ENCODE measurements around the gene MEPCE.

MEPCE gene

DNA sequence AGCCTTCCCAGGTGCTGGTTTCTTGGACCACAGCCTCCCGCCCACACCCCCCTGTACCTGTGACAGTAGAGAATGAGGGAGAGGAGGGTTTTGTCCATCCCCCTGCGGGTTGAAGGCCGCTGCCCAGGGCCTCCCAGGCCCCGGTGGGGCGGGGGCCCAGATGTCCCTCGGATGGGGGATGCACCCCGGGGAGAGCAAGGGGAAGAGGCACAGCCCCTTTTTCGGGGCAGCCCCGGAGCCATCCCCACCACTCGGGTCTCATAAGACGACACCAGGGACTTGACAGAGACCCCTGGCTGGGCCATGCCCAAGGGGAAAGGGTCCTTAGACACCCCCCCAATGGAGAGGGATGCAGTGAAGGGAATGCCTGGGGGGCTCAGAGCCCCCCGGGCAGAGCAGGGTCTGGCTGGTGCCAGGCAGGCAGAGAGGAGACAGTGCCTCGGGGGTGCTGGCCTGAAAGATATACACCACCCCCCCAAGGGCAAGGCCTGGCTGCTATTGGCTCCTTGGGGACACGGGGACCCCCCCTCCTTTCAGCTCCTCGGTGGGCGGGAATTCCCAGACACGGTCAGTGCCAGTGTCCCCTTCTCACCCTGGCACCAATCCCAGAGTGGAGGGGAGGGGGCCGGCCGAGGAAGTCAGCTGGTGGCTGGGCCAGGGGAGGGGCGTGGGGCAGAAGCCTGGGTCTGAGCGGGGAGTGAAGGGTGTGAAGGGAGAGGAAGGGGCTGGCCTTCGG is 38.2 kb downstream of the MEPCE start:
- 93% methylated on average over 13 of the region's 22 CpGs for WGBS (ENCODE audit: insufficient coverage)

DNA sequence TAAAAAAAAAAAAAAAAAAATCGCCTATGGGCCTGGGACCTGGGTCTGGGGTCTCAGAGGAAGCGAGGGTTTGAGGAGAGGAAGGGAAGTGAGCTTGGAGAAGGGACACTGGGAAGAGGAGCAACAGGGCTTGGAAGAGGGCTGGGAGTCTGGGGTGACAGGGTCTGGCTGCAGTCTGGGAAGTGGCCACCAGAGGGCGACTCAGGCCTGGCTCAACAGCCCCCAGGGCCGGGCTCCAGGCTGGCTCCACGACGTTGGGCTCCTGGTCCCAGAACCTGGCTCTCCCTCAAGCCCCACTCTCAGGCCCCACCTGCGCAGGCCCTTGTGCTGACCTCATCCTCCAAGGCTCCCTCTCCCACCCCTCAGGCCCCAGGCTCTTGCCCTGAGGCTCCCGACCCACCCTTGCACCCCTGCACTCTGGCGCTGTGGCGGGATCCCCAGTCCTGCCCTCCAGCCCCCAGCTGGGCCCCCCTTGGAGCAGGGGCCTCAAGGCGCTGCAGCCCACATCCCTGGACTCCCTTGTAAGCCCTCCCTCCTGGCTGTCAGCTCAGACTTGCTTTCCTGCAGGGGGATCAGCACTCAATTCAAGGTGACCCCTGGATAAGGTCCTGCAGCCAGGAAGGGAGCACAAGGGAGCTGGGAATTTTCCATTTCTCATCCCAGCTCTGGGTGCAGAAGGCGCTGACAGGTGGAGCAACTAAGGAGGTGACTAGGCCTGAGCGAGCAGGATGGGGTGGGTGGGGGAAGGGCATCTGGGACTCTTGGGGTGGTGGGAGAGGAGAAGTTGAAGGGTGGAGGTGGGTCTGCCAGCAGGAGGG is 39.8 kb downstream of the MEPCE start:
- no peak overlapping the region for H3K27ac ChIP-seq (ENCODE audit: insufficient read depth in 1 of 2, low read depth in 1 of 2, low read length in 2 of 2, poor library complexity in 1 of 2, severe bottlenecking in 2 of 2)
- H3K9me3 ChIP-seq (ENCODE audit: control extremely low read depth in 1 of 5, control insufficient read depth in 4 of 5, insufficient read depth in 2 of 5, low read depth in 1 of 5, low read length in 4 of 5): no peaks in the 10 kb centered on the region
- ChIA-PET POLR2A (interaction anchor here (0.5 kb wide), 1 partner anchor 124 kb away, joined by 4 read pairs; no protein-coding TSS in a partner anchor), CTCF (interaction anchor here (0.6 to 11.8 kb wide), 26 partner anchors 8 to 252 kb away, joined by 3 to 177 read pairs (median 4); partner anchors contain the start of genes FBXO24, MOSPD3, NYAP1 and POP7)
- peaks cover 0 to 26% (median 22%) of the 10 kb centered on the region in 4 experiments for H3K4me1 ChIP-seq (ENCODE audit: control extremely low read depth in 1 of 4, control insufficient read depth in 4 of 4, insufficient read depth in 4 of 4, low read length in 3 of 4)
- peak; percentile 66 to 78 (median 71) for DNase-seq
- peaks cover 3 to 69% (median 41%) of the 10 kb centered on the region in 4 experiments for H3K36me3 ChIP-seq (ENCODE audit: control insufficient read depth in 4 of 4, insufficient read depth in 4 of 4, low read length in 3 of 4)
- WGBS (ENCODE audit: insufficient coverage): 41% methylated on average over 10 of the region's 13 CpGs
- no peak overlapping the region for H3K4me3 ChIP-seq (ENCODE audit: control insufficient read depth in 1 of 7, extremely low read depth in 1 of 7, insufficient read depth in 4 of 7, low read depth in 2 of 7, low read length in 6 of 7)
- no peaks in the 10 kb centered on the region for H3K27me3 ChIP-seq (replicated peaks in 2 of 5; ENCODE audit: control insufficient read depth in 4 of 5, insufficient read depth in 5 of 5, low read length in 4 of 5)

More for the DNA sequence above, 38.2 kb downstream of the MEPCE start:
- no peak overlapping the region for H3K27ac ChIP-seq (ENCODE audit: insufficient read depth in 1 of 2, low read depth in 1 of 2, low read length in 2 of 2, poor library complexity in 1 of 2, severe bottlenecking in 2 of 2)
- peaks cover 0 to 14% (median 10%) of the 10 kb centered on the region in 4 experiments for H3K4me1 ChIP-seq (ENCODE audit: control extremely low read depth in 1 of 4, control insufficient read depth in 4 of 4, insufficient read depth in 4 of 4, low read length in 3 of 4)
- CTCF ChIA-PET: interaction anchor here (0.8 to 11.8 kb wide), 6 partner anchors 11 to 135 kb away, joined by 3 to 177 read pairs (median 10); partner anchors contain the start of genes NYAP1, PCOLCE and TSC22D4
- H3K4me3 ChIP-seq (ENCODE audit: control insufficient read depth in 1 of 7, extremely low read depth in 1 of 7, insufficient read depth in 4 of 7, low read depth in 2 of 7, low read length in 6 of 7): no peak overlapping the region
- POLR2A ChIA-PET: no interaction called here
- H3K9me3 ChIP-seq (ENCODE audit: control extremely low read depth in 1 of 5, control insufficient read depth in 4 of 5, insufficient read depth in 2 of 5, low read depth in 1 of 5, low read length in 4 of 5): no peaks in the 10 kb centered on the region
- peaks cover 3 to 61% (median 34%) of the 10 kb centered on the region in 4 experiments for H3K36me3 ChIP-seq (ENCODE audit: control insufficient read depth in 4 of 4, insufficient read depth in 4 of 4, low read length in 3 of 4)
- no peaks in the 10 kb centered on the region for H3K27me3 ChIP-seq (replicated peaks in 2 of 5; ENCODE audit: control insufficient read depth in 4 of 5, insufficient read depth in 5 of 5, low read length in 4 of 5)
- DNase-seq: no peak

GRCh38 chr7:100471021-100471420 is 41.4 kb downstream of the MEPCE start:
- ChIA-PET POLR2A (no interaction called here), CTCF (interaction anchor here (1.2 to 11.8 kb wide), 6 partner anchors 8 to 255 kb away, joined by 3 to 177 read pairs (median 5); partner anchors contain the start of genes NYAP1 and TSC22D4)
- no peaks in the 10 kb centered on the region for H3K9me3 ChIP-seq (ENCODE audit: control extremely low read depth in 1 of 5, control insufficient read depth in 4 of 5, insufficient read depth in 2 of 5, low read depth in 1 of 5, low read length in 4 of 5)
- H3K4me1 ChIP-seq (ENCODE audit: control extremely low read depth in 1 of 4, control insufficient read depth in 4 of 4, insufficient read depth in 4 of 4, low read length in 3 of 4): peaks cover 0 to 37% (median 27%) of the 10 kb centered on the region in 4 experiments
- peaks cover 3 to 75% (median 44%) of the 10 kb centered on the region in 4 experiments for H3K36me3 ChIP-seq (ENCODE audit: control insufficient read depth in 4 of 4, insufficient read depth in 4 of 4, low read length in 3 of 4)
- no peak overlapping the region for H3K4me3 ChIP-seq (ENCODE audit: control insufficient read depth in 1 of 7, extremely low read depth in 1 of 7, insufficient read depth in 4 of 7, low read depth in 2 of 7, low read length in 6 of 7)
- WGBS (ENCODE audit: insufficient coverage): 56% methylated on average over 3 of the region's 4 CpGs
- no peaks in the 10 kb centered on the region for H3K27me3 ChIP-seq (replicated peaks in 2 of 5; ENCODE audit: control insufficient read depth in 4 of 5, insufficient read depth in 5 of 5, low read length in 4 of 5)
- no peak for DNase-seq
- no peak overlapping the region for H3K27ac ChIP-seq (ENCODE audit: insufficient read depth in 1 of 2, low read depth in 1 of 2, low read length in 2 of 2, poor library complexity in 1 of 2, severe bottlenecking in 2 of 2)

GRCh38 chr7:100472121-100472851 is 42.7 kb downstream of the MEPCE start:
- 90% methylated on average over 13 of the region's 16 CpGs for whole genome bisulfite sequencing (ENCODE audit: insufficient coverage)
- peak overlapping the region in 1 of 2 experiments; percentile 49 for H3K27ac ChIP-seq (ENCODE audit: insufficient read depth in 1 of 2, low read depth in 1 of 2, low read length in 2 of 2, poor library complexity in 1 of 2, severe bottlenecking in 2 of 2)
- H3K27me3 ChIP-seq (replicated peaks in 2 of 5; ENCODE audit: control insufficient read depth in 4 of 5, insufficient read depth in 5 of 5, low read length in 4 of 5): no peaks in the 10 kb centered on the region
- DNase-seq: no peak
- ChIA-PET CTCF (interaction anchor here (0.6 to 11.8 kb wide), 4 partner anchors 7 to 89 kb away, joined by 3 to 177 read pairs (median 76); partner anchors contain the start of genes NYAP1 and TSC22D4), POLR2A (interaction anchor here (0.7 kb wide), 1 partner anchor 77 kb away, joined by 4 read pairs; no protein-coding TSS in a partner anchor)
- no peaks in the 10 kb centered on the region for H3K9me3 ChIP-seq (ENCODE audit: control extremely low read depth in 1 of 5, control insufficient read depth in 4 of 5, insufficient read depth in 2 of 5, low read depth in 1 of 5, low read length in 4 of 5)
- no peak overlapping the region for H3K4me3 ChIP-seq (ENCODE audit: control insufficient read depth in 1 of 7, extremely low read depth in 1 of 7, insufficient read depth in 4 of 7, low read depth in 2 of 7, low read length in 6 of 7)
- peaks cover 2 to 49% (median 39%) of the 10 kb centered on the region in 4 experiments for H3K4me1 ChIP-seq (ENCODE audit: control extremely low read depth in 1 of 4, control insufficient read depth in 4 of 4, insufficient read depth in 4 of 4, low read length in 3 of 4)
- peaks cover under 1 to 77% (median 41%) of the 10 kb centered on the region in 4 experiments for H3K36me3 ChIP-seq (ENCODE audit: control insufficient read depth in 4 of 4, insufficient read depth in 4 of 4, low read length in 3 of 4)

DNA sequence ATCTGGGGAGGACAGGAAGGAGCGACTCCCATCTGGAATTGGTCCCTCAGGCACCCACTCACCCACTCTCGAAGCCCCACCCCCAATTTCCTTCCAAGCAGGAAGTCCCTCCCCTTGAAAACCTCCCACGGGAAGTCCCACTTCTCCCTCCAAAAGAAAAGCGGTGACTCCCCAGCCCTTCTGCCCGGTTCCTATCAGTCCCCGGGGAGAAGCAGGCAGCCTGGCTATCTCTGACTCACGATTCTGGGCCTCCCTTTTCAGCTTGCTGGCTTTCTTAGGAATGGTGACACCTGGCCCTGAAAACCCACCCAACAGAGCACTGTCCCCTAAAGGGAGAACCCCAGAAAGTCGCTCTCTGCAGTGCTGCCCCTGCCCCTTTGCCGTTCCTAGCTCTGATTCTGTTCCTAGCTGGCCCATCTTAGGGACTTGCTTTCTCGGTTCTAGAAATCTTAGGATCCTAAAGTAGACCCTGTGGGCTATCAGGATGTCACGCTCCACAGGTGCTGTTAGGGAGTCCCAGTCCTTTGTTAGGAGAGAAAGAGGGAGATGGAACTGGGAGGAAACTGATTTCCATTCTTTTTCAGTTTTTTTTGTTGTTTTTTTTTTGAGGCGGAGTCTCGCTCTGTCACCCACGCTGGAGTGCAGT is 43.3 kb downstream of the MEPCE start:
- WGBS (ENCODE audit: insufficient coverage): 46% methylated on average over 11 of the region's 14 CpGs
- Histone ChIP-seq H3K27ac (ENCODE audit: insufficient read depth in 1 of 2, low read depth in 1 of 2, low read length in 2 of 2, poor library complexity in 1 of 2, severe bottlenecking in 2 of 2) (peak overlapping the region in 1 of 2 experiments; percentile 49), H3K4me3 (ENCODE audit: control insufficient read depth in 1 of 7, extremely low read depth in 1 of 7, insufficient read depth in 4 of 7, low read depth in 2 of 7, low read length in 6 of 7) (peak overlapping the region in 2 of 7 experiments; percentile 8 to 49), H3K9me3 (ENCODE audit: control extremely low read depth in 1 of 5, control insufficient read depth in 4 of 5, insufficient read depth in 2 of 5, low read depth in 1 of 5, low read length in 4 of 5) (no peaks in the 10 kb centered on the region), H3K36me3 (ENCODE audit: control insufficient read depth in 4 of 4, insufficient read depth in 4 of 4, low read length in 3 of 4) (peaks cover 0 to 71% (median 35%) of the 10 kb centered on the region in 4 experiments), H3K27me3 (replicated peaks in 2 of 5; ENCODE audit: control insufficient read depth in 4 of 5, insufficient read depth in 5 of 5, low read length in 4 of 5) (no peaks in the 10 kb centered on the region), H3K4me1 (ENCODE audit: control extremely low read depth in 1 of 4, control insufficient read depth in 4 of 4, insufficient read depth in 4 of 4, low read length in 3 of 4) (peaks cover 2 to 52% (median 43%) of the 10 kb centered on the region in 4 experiments)
- DNase-seq: no peak
- POLR2A ChIA-PET: interaction anchor here (0.7 kb wide), 1 partner anchor 76 kb away, joined by 4 read pairs; no protein-coding TSS in a partner anchor
- CTCF ChIA-PET: interaction anchor here (0.6 to 2.4 kb wide), 3 partner anchors 9 to 86 kb away, joined by 3 to 11 read pairs (median 4); no protein-coding TSS in a partner anchor

GRCh38 chr7:100475549-100475948 is 45.9 kb downstream of the MEPCE start:
- peak overlapping the region in 5 of 7 experiments; percentile 33 to 92 (median 92) for H3K4me3 ChIP-seq (ENCODE audit: control insufficient read depth in 1 of 7, extremely low read depth in 1 of 7, insufficient read depth in 4 of 7, low read depth in 2 of 7, low read length in 6 of 7)
- ChIA-PET POLR2A (interaction anchor here (0.8 kb wide), 1 partner anchor 20 kb away, joined by 3 read pairs; no protein-coding TSS in a partner anchor), CTCF (interaction anchor here (0.9 to 10.5 kb wide), 9 partner anchors 9 to 216 kb away, joined by 3 to 142 read pairs (median 5); partner anchors contain the start of gene SPACDR)
- DNase-seq: no peak
- H3K4me1 ChIP-seq (ENCODE audit: control extremely low read depth in 1 of 4, control insufficient read depth in 4 of 4, insufficient read depth in 4 of 4, low read length in 3 of 4): peaks cover 2 to 54% (median 43%) of the 10 kb centered on the region in 4 experiments
- 0% methylated on average over 2 of the region's 9 CpGs for whole genome bisulfite sequencing (ENCODE audit: insufficient coverage)
- H3K27me3 ChIP-seq (replicated peaks in 2 of 5; ENCODE audit: control insufficient read depth in 4 of 5, insufficient read depth in 5 of 5, low read length in 4 of 5): no peaks in the 10 kb centered on the region
- no peaks in the 10 kb centered on the region for H3K9me3 ChIP-seq (ENCODE audit: control extremely low read depth in 1 of 5, control insufficient read depth in 4 of 5, insufficient read depth in 2 of 5, low read depth in 1 of 5, low read length in 4 of 5)
- peaks cover 0 to 56% (median 27%) of the 10 kb centered on the region in 4 experiments for H3K36me3 ChIP-seq (ENCODE audit: control insufficient read depth in 4 of 4, insufficient read depth in 4 of 4, low read length in 3 of 4)
- H3K27ac ChIP-seq (ENCODE audit: insufficient read depth in 1 of 2, low read depth in 1 of 2, low read length in 2 of 2, poor library complexity in 1 of 2, severe bottlenecking in 2 of 2): peak overlapping the region in 1 of 2 experiments; percentile 50

Measured in common myeloid progenitor, CD34-positive (primary cell).